ENCODE data around the gene LOXL4.

LOXL4 gene

DNA sequence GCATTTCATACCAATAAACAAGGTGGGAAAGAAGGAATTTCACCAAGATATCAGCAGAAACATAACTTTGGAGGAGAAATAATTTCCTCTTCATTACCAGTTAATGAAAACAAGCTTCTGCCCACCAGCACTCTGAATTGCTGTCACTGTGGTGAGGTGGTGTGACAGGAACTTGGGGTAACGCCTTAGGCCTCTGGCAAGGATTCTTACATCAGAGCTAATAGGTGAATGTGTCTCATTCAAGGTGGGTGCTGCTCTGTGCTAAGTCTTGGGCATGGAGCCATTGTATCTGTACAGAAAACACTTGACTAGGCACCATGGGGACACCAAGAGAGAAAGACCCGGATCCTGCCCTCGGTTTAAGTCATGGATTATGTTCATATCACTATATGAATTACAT is 8.3 kb upstream of the LOXL4 start:
- Mint-ChIP-seq H3K27me3 (peaks cover 17% of the 10 kb centered on the region), H3K36me3 (no peaks in the 10 kb centered on the region)
- ATAC-seq (ENCODE audit: low read depth) = no peak

DNA sequence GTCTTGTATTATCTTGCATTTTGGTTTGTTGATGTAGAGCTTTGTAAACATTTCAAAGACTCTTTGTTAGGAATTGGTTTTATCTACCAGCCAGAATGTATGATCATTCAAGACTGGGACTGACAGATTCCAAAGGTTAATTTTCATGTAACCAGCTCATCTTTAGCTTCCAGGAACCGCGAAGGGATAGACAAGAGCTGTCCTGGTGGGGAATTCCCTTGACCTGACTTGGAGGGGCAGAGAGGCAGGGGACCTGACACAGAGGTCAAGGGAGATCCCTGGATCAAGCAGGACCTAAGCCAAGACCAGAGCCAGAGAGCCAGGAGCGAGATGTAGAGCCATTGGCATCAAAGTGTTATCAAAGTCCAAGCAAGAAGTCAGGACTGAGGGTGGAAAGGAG is 6.6 kb upstream of the LOXL4 start:
- Mint-ChIP-seq H3K9me3 (peaks cover 3% of the 10 kb centered on the region), H3K4me1 (peaks cover 3% of the 10 kb centered on the region), H3K27me3 (peaks cover 16% of the 10 kb centered on the region), H3K27ac (no peak overlapping the region), H3K36me3 (no peaks in the 10 kb centered on the region), H3K4me3 (no peak overlapping the region)
- ATAC-seq (ENCODE audit: low read depth) (no peak), DNase-seq (ENCODE audit: low spot score in 2 of 2) (no peak)

More for the DNA sequence above, 8.3 kb upstream of the LOXL4 start:
- Mint-ChIP-seq H3K4me1 (peaks cover 3% of the 10 kb centered on the region), H3K4me3 (no peak overlapping the region), H3K27ac (peak overlapping the region; percentile 8), H3K9me3 (peaks cover 11% of the 10 kb centered on the region)
- DNase-seq (ENCODE audit: low spot score in 2 of 2) = no peak

GRCh38 chr10:98273057-98273850 is 5.3 kb upstream of the LOXL4 start:
- H3K27ac Mint-ChIP-seq = no peak overlapping the region
- peaks cover 3% of the 10 kb centered on the region for H3K9me3 Mint-ChIP-seq
- ATAC-seq (ENCODE audit: low read depth) (no peak), DNase-seq (ENCODE audit: low spot score in 2 of 2) (no peak)
- peaks cover 5% of the 10 kb centered on the region for H3K4me1 Mint-ChIP-seq
- peaks cover 16% of the 10 kb centered on the region for H3K27me3 Mint-ChIP-seq
- no peak overlapping the region for H3K4me3 Mint-ChIP-seq
- H3K36me3 Mint-ChIP-seq = no peaks in the 10 kb centered on the region

DNA sequence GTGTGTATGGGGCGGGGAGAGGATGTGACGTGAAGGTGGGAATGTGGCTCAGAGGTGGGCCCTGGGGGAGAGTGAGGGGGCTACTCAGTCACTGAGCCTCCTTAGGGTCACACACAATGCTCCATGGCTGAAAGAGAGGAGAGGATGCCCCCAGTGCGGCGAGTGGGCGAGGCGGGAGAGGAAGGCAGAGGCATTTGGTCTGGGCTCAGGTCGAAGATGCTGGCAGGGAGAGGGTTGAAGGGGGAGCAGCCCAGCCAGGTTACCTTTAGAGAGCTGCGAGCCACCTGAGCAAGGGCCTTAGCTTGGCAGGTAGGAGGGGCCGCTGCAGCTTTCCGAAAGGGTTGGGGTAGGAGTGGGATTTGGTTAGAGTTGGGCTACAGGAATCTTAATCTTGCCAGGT is 4.7 kb upstream of the LOXL4 start:
- ATAC-seq (ENCODE audit: low read depth) (no peak), DNase-seq (ENCODE audit: low spot score in 2 of 2) (no peak)
- Mint-ChIP-seq H3K36me3 (no peaks in the 10 kb centered on the region), H3K4me3 (no peak overlapping the region), H3K27ac (no peak overlapping the region), H3K9me3 (peaks cover 3% of the 10 kb centered on the region), H3K4me1 (peaks cover 8% of the 10 kb centered on the region), H3K27me3 (peaks cover 16% of the 10 kb centered on the region)

DNA sequence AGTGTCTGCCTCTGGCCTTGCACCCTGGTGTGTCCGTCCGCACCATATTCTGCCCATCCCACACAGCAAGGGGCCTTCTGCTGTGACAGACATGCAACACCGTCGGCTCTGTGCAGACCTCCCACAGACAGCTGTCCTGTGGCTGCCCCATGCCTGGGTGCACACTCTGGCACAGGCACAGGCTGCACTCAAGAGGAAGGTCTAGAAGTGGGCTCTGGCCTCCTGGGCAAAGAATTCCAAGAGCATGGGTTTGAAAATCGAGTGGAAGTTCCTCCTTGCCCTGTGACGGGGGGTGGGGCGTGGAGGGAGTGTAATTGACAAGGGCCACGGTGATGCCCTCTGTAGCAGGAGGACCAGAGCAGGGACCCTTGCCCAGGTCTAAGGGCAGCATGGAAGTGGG is 4.3 kb upstream of the LOXL4 start:
- no peak overlapping the region for H3K4me3 Mint-ChIP-seq
- no peak for ATAC-seq (ENCODE audit: low read depth)
- H3K27ac Mint-ChIP-seq = no peak overlapping the region
- H3K36me3 Mint-ChIP-seq = no peaks in the 10 kb centered on the region
- H3K27me3 Mint-ChIP-seq = peaks cover 16% of the 10 kb centered on the region
- DNase-seq (ENCODE audit: low spot score in 2 of 2) = no peak
- H3K9me3 Mint-ChIP-seq = peaks cover 3% of the 10 kb centered on the region
- peaks cover 8% of the 10 kb centered on the region for H3K4me1 Mint-ChIP-seq

GRCh38 chr10:98270786-98271185 is 2.8 kb upstream of the LOXL4 start:
- DNase-seq (ENCODE audit: low spot score in 2 of 2) (no peak), ATAC-seq (ENCODE audit: low read depth) (no peak)
- no peak overlapping the region for H3K27ac Mint-ChIP-seq
- H3K4me1 Mint-ChIP-seq = peaks cover 6% of the 10 kb centered on the region
- no peak overlapping the region for H3K4me3 Mint-ChIP-seq
- no peaks in the 10 kb centered on the region for H3K36me3 Mint-ChIP-seq
- peaks cover 24% of the 10 kb centered on the region for H3K27me3 Mint-ChIP-seq
- H3K9me3 Mint-ChIP-seq = peaks cover under 1% of the 10 kb centered on the region

- DNase-seq (ENCODE audit: low spot score in 2 of 2) = no peak
- Mint-ChIP-seq H3K27me3 (peaks cover 24% of the 10 kb centered on the region), H3K9me3 (no peaks in the 10 kb centered on the region), H3K36me3 (no peaks in the 10 kb centered on the region), H3K4me3 (no peak overlapping the region), H3K4me1 (peaks cover 5% of the 10 kb centered on the region), H3K27ac (no peak overlapping the region)
- no peak for ATAC-seq (ENCODE audit: low read depth)
These were observed 2.2 kb upstream of the LOXL4 start for GRCh38 chr10:98270073-98270740.

- no peak overlapping the region for H3K4me3 Mint-ChIP-seq
- H3K9me3 Mint-ChIP-seq = no peaks in the 10 kb centered on the region
- H3K27ac Mint-ChIP-seq = no peak overlapping the region
- no peaks in the 10 kb centered on the region for H3K36me3 Mint-ChIP-seq
- H3K4me1 Mint-ChIP-seq = peaks cover 5% of the 10 kb centered on the region
- ATAC-seq (ENCODE audit: low read depth) (no peak), DNase-seq (ENCODE audit: low spot score in 2 of 2) (no peak)
- peaks cover 24% of the 10 kb centered on the region for H3K27me3 Mint-ChIP-seq
These were observed 1.5 kb upstream of the LOXL4 start for GRCh38 chr10:98269435-98269912.

DNA sequence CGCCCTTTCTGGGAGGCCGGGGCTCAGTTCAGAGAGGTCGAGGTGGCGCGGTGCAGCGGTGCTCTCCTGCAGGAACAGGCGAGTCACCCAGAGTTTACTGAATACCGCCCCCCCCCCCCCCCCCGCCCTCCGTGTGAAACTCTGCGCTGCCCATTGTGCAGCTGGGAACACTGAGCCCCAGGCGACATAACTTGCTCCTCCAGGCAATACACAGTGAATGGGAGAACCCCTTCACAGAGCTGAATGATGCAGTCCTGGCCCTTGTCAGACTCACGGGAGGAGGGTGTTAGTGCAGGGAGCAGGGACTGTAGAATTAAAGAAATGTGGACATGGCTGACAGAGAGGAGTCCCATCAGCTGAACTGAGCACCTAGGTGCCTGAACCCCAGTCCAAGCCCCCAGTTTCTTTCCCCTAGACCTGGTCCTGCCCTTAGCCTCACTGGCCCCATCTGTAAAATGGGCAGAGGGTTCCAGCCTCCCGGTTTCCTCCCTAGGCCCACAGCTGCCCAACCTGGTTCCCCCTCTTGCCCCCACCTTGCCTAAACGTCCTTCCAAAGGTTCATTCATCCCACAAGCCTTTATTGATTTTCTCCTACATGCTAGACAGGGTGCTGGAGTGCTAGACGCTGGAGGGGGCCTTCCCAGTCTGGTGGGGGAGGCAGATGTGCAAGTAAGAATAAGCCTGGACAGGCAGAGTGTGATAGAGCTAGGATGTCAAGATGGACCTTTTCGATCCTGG is 869 bp upstream of the LOXL4 start:
- Mint-ChIP-seq H3K4me3 (peak overlapping the region; percentile 79), H3K9me3 (no peaks in the 10 kb centered on the region), H3K4me1 (peaks cover 5% of the 10 kb centered on the region), H3K36me3 (no peaks in the 10 kb centered on the region), H3K27me3 (peaks cover 24% of the 10 kb centered on the region), H3K27ac (no peak overlapping the region)
- no peak for DNase-seq (ENCODE audit: low spot score in 2 of 2)
- peak; percentile 28 for ATAC-seq (ENCODE audit: low read depth)

DNA sequence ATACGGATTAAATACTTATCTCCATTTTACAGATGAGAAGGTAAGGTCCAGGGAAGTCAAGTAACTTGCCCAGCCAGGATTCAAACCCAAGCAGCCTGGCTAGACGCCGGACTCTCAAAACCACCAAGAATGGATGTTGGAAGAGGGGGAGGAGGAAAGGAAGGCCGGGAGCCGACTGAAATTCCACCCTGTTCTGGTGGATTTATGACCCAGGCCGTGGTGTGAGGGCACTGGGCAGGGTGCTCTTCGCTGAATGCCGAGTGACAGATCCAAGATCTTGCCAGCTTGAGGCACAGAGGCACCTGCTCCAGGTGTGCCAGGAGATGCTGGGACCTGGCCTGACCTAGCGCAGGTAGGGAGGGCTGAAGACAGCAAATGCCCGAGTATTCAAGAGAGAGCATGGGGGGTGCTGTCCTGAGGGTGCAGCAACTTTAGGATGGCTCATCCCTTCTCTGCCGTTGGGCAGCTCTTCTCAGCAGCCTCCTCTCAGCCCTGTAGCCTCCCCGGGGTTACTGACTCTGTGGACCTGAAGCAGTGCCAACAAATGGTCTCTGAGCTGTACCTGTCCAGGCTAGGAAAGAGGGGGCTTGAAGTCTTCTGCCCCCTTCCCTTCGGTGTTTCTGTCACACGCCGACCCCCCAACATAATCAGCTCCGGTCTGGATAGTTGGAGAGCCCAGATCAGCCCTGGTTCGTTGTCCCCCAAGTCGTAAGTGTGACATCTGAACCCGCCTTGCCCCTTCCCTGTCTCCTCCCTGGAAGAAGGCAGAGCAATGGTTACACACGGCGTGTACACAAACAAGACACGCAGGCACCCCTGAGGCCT is 713 bp downstream of the LOXL4 start:
- H3K27ac Mint-ChIP-seq = no peak overlapping the region
- H3K4me3 Mint-ChIP-seq = peak overlapping the region; percentile 79
- H3K9me3 Mint-ChIP-seq = no peaks in the 10 kb centered on the region
- H3K36me3 Mint-ChIP-seq = no peaks in the 10 kb centered on the region
- no peak for DNase-seq (ENCODE audit: low spot score in 2 of 2)
- peaks cover 20% of the 10 kb centered on the region for H3K27me3 Mint-ChIP-seq
- no peak for ATAC-seq (ENCODE audit: low read depth)
- H3K4me1 Mint-ChIP-seq = peaks cover 5% of the 10 kb centered on the region

DNA sequence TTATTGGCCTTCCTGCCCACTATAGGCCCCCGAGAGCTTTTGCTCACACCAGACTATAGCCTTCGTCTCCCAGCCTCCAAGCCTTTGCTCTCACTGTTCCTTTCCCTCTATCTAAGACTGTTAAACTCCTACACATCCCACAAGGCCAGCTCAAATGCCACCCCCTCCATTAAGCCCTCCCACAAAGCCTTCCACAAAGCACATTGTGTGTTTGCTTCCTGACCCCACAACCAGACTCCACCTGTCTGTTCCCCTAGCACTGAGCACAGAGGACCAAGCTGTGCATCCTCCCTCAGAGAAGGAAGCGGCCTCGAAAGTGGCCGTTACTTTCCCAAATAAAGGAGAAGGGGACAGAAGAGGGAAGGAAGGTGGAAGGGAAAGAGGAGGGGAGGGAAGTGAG is 1.3 kb downstream of the LOXL4 start:
- peaks cover 18% of the 10 kb centered on the region for H3K27me3 Mint-ChIP-seq
- ATAC-seq (ENCODE audit: low read depth) = no peak
- no peak for DNase-seq (ENCODE audit: low spot score in 2 of 2)
- peaks cover 5% of the 10 kb centered on the region for H3K4me1 Mint-ChIP-seq
- no peaks in the 10 kb centered on the region for H3K36me3 Mint-ChIP-seq
- H3K4me3 Mint-ChIP-seq = no peak overlapping the region
- no peak overlapping the region for H3K27ac Mint-ChIP-seq
- no peaks in the 10 kb centered on the region for H3K9me3 Mint-ChIP-seq

DNA sequence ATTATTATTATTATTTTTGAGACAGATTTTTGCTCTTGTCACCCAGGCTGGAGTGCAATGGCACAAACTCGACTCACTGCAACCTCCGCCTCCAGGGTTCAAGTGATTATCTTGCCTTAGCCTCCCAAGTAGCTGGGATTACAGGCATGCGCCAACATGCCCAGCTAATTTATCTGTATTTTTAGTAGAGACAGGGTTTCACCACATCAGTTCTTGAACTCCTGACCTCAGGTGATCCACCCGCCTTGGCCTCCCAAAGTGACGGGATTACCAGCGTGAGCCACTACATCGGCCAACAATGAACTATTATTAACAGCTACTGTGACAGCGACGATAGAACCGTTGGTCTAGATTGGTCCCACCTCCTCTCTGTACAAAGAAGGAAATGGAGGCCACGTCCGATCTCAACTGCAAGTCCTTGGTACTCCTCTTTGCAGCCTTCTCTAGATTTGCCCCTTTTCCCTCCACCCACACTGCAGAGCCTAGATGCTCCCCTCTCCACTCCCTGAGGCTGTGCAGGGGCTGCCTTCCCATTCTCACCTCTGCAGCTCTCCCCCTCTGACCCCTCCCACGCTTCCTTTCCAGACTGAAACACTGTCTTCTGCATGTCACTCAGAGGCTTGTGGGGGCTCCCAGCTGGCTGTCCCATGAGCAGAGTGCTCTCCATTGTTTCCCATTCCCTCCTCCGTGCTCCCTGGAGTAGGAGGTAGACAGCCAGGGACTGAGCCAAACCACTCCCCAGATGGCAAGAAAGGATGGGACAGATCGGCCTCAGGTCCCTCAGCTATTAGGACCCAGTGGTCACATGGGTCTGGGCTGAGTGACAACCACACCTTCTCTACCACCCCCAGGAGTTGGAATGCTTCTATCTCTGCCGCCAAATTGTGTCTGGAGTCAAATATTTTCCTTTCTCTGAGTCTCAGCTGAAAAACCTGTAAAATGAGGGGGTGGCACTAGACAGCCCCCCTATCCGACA is 2.3 kb downstream of the LOXL4 start:
- ATAC-seq (ENCODE audit: low read depth) (no peak), DNase-seq (ENCODE audit: low spot score in 2 of 2) (no peak)
- Mint-ChIP-seq H3K9me3 (no peaks in the 10 kb centered on the region), H3K4me3 (no peak overlapping the region), H3K4me1 (peaks cover 5% of the 10 kb centered on the region), H3K27ac (no peak overlapping the region), H3K36me3 (peaks cover under 1% of the 10 kb centered on the region), H3K27me3 (peaks cover 12% of the 10 kb centered on the region)

Data from memory B cell (primary cell).